Liver (tissue), 9 donors: ENCODE measurements around the gene RBM20. TPM values are rescaled to one million over a fixed set of nuclear protein-coding genes. Genes with fewer than 3 reads are reported as not detected.
A peak's percentile ranks its signal among the peaks of the same experiment; 100 is the strongest.

ENCODE experiments used
- DNase-seq: peaks from one replicate; pipeline ENCODE4 v3.0.0-alpha.2; 2017; ENCODE audit warnings: low spot score
- H3K27ac ChIP-seq, 2 donors: one replicate each; pipeline ENCODE4 v1.7.0; 2013; ENCODE audit warnings: inconsistent platforms in 2 of 2, low read length in 2 of 2, control low read depth in 1 of 2, low read depth in 1 of 2, mild to moderate bottlenecking in 1 of 2
- H3K27me3 ChIP-seq, 4 donors: one replicate each; pipeline versions ENCODE4 v1.6.1 to v1.7.0; 2013; ENCODE audit warnings: low read length in 3 of 4, inconsistent platforms in 1 of 4, mild to moderate bottlenecking in 1 of 4, moderate library complexity in 1 of 4; ENCODE audit not compliant: control insufficient read depth in 4 of 4, insufficient read depth in 4 of 4
- H3K36me3 ChIP-seq, 4 donors: one replicate each; pipeline versions ENCODE4 v1.6.1 to v1.7.0; 2013; ENCODE audit warnings: low read length in 3 of 4, mild to moderate bottlenecking in 3 of 4, low read depth in 1 of 4, moderate library complexity in 1 of 4; ENCODE audit not compliant: control insufficient read depth in 4 of 4, insufficient read depth in 3 of 4
- H3K4me1 ChIP-seq, 4 donors: one replicate each; pipeline versions ENCODE4 v1.6.1 to v1.7.0; 2013; ENCODE audit warnings: low read length in 3 of 4, mild to moderate bottlenecking in 3 of 4, moderate library complexity in 1 of 4; ENCODE audit not compliant: control insufficient read depth in 4 of 4, insufficient read depth in 4 of 4
- H3K4me3 ChIP-seq, 3 donors: one replicate each; pipeline versions ENCODE4 v1.6.1 to v1.7.0; 2013; ENCODE audit warnings: low read length in 3 of 3, control low read depth in 1 of 3, low read depth in 1 of 3, mild to moderate bottlenecking in 1 of 3
- H3K9ac ChIP-seq, 2 donors: one replicate each; pipeline ENCODE4 v1.7.0; 2013; ENCODE audit warnings: low read length in 2 of 2, mild to moderate bottlenecking in 2 of 2, moderate library complexity in 2 of 2, control low read depth in 1 of 2, low read depth in 1 of 2
- H3K9me3 ChIP-seq, 4 donors: one replicate each; pipeline versions ENCODE4 v1.6.1 to v1.7.0; 2013; ENCODE audit warnings: low read length in 3 of 4; ENCODE audit not compliant: control insufficient read depth in 4 of 4
- ATF3 ChIP-seq: IDR thresholded peaks from 2 replicates; pipeline ENCODE4 v1.6.1; 2016; ENCODE audit warnings: antibody characterized with exemption
- CTCF ChIP-seq: fragments of 150-350 bp; IDR thresholded peaks from 2 replicates; pipeline ENCODE4 v1.5.1; 2017; ENCODE audit warnings: improper control_type of control experiment, low read depth, low read length; ENCODE audit not compliant: missing input control
- EGR1 ChIP-seq, 2 donors: IDR thresholded peaks; 2 replicates each; pipeline ENCODE4 v1.6.1; 2016 to 2018; ENCODE audit warnings: antibody characterized with exemption in 2 of 2, low read depth in 2 of 2
- FOXA1 ChIP-seq: IDR thresholded peaks from 2 replicates; pipeline ENCODE4 v1.6.1; 2016; ENCODE audit warnings: antibody characterized with exemption
- FOXA2 ChIP-seq: IDR thresholded peaks from 2 replicates; pipeline ENCODE4 v1.6.1; 2016; ENCODE audit warnings: antibody characterized with exemption
- GABPA ChIP-seq, 2 donors: IDR thresholded peaks in 1 of 2; conservative IDR thresholded peaks in 1 of 2; 2 replicates each; pipeline ENCODE4 v1.6.1; 2016; ENCODE audit warnings: antibody characterized with exemption in 2 of 2, mild to moderate bottlenecking in 1 of 2, moderate library complexity in 1 of 2
- HNF4A ChIP-seq, 2 donors: conservative IDR thresholded peaks; 2 replicates each; pipeline ENCODE4 v1.6.1; 2016; ENCODE audit warnings: antibody characterized with exemption in 2 of 2, mild to moderate bottlenecking in 2 of 2
- HNF4G ChIP-seq: IDR thresholded peaks from 2 replicates; pipeline ENCODE4 v1.6.1; 2016; ENCODE audit warnings: antibody characterized with exemption
- JUND ChIP-seq, 2 donors: IDR thresholded peaks; 2 replicates each; pipeline ENCODE4 v1.6.1; 2016; ENCODE audit warnings: antibody characterized with exemption in 2 of 2
- MAX ChIP-seq: IDR thresholded peaks from 2 replicates; pipeline ENCODE4 v1.6.1; 2016; ENCODE audit warnings: antibody characterized with exemption
- NR2F2 ChIP-seq: IDR thresholded peaks from 2 replicates; pipeline ENCODE4 v1.6.1; 2016; ENCODE audit warnings: antibody characterized with exemption
- RAD21 ChIP-seq, 2 donors: IDR thresholded peaks; 2 replicates each; pipeline ENCODE4 v1.6.1; 2016; ENCODE audit warnings: antibody characterized with exemption in 2 of 2, mild to moderate bottlenecking in 2 of 2
- REST ChIP-seq: IDR thresholded peaks from 2 replicates; pipeline ENCODE4 v1.6.1; 2016; ENCODE audit warnings: antibody characterized with exemption, mild to moderate bottlenecking
- RXRA ChIP-seq, 2 donors: IDR thresholded peaks; 2 replicates each; pipeline ENCODE4 v1.6.1; 2017 to 2018; ENCODE audit warnings: antibody characterized with exemption in 2 of 2, mild to moderate bottlenecking in 1 of 2
- SP1 ChIP-seq: IDR thresholded peaks from 2 replicates; pipeline ENCODE4 v1.6.1; 2018; ENCODE audit warnings: antibody characterized with exemption, mild to moderate bottlenecking
- TAF1 ChIP-seq: conservative IDR thresholded peaks from 2 replicates; pipeline ENCODE4 v1.6.1; 2016; ENCODE audit warnings: antibody characterized with exemption, mild to moderate bottlenecking
- YY1 ChIP-seq: IDR thresholded peaks from 2 replicates; pipeline ENCODE4 v1.6.1; 2016; ENCODE audit warnings: antibody characterized with exemption, mild to moderate bottlenecking
- ZBTB33 ChIP-seq: IDR thresholded peaks from 2 replicates; pipeline ENCODE4 v1.6.1; 2016; ENCODE audit warnings: antibody characterized with exemption
- WGBS: extraction: QIAGEN DNeasy Blood & Tissue Kit; methylation state at CpG from one replicate; pipeline ENCODE4 v1.1.7; 2013; 5-methylcytosine and 5-hydroxymethylcytosine counted together
- polyA plus RNA-seq, 2 donors: library from polyadenylated mRNA; stranded (reverse) in 1 of 2; unstranded in 1 of 2; fragments of 200-250 nt in 1 of 2; fragments of >200 nt in 1 of 2; fragmentation: Nextera tagmentation in 1 of 2; extraction: Ambion mirVana in 1 of 2; gene quantifications; one replicate each; pipeline versions ENCODE4 v1.2.1 to v1.2.3, GENCODE V29; 2013 to 2015
- total RNA-seq, 2 donors: library from RNA; depleted of rRNA; stranded (reverse); fragments of >200 nt; gene quantifications; one replicate each; pipeline ENCODE4 v1.2.3, GENCODE V29; 2014
- donor health status: healthy.
- donor health status: healthy.
- donor health status: healthy.
- donor health status: healthy.
- donor health status: healthy.

The RBM20 gene
- total and polyA plus RNA-seq, 4 donors: 0.03 to 0.08 (median 0.05) TPM; not detected in 1

- no peak overlapping the region for H3K4me3 ChIP-seq
- 9% methylated on average over 1 of the region's 1 CpG for WGBS
Observed at GRCh38 chr10:110859973-110860376, 215.8 kb downstream of the RBM20 start.

More at GRCh38 chr10:110859973-110860376, 215.8 kb downstream of the RBM20 start:
- Histone ChIP-seq H3K4me1 (peaks cover 7 to 39% (median 23%) of the 10 kb centered on the region in 4 donors), H3K9me3 (no peaks in the 10 kb centered on the region), H3K36me3 (no peaks in the 10 kb centered on the region), H3K27ac (peak overlapping the region; percentile 56 to 58), H3K9ac (peak overlapping the region in 1 of 2 donors; percentile 51), H3K27me3 (no peaks in the 10 kb centered on the region)
- no peak for DNase-seq
- TF ChIP-seq TAF1 (no peak), HNF4A (conservative IDR thresholded peaks at IDR 0.05) (peak; percentile 12 to 16), NR2F2 (no peak), RXRA (IDR thresholded peaks at IDR 0.05) (peak; percentile 45 to 61), JUND (IDR thresholded peaks at IDR 0.05) (no peak), CTCF (no peak), EGR1 (IDR thresholded peaks at IDR 0.05; ENCODE audit: low read depth in 2 of 2) (no peak), HNF4G (no peak), ATF3 (no peak), GABPA (IDR thresholded peaks at IDR 0.05 in 1 of 2, conservative IDR thresholded peaks at IDR 0.05 in 1 of 2) (no peak), FOXA1 (no peak), RAD21 (IDR thresholded peaks at IDR 0.05) (peak in 1 of 2 donors; percentile 4), MAX (peak; percentile 53), REST (no peak), YY1 (no peak), FOXA2 (no peak), SP1 (peak; percentile 75), ZBTB33 (no peak)
